Hepatocyte (in vitro differentiated cells): ENCODE measurements around the gene PTPRU. TPM values are rescaled to one million over a fixed set of nuclear protein-coding genes. Genes with fewer than 3 reads are reported as not detected.

Experiments
- DNase-seq: peaks from one replicate; pipeline ENCODE4 v3.0.0-alpha.2; 2016; ENCODE audit warnings: low spot score
- H2AFZ ChIP-seq: fragments of 200-600 bp; sonication (generic); 2 replicates; pipeline ENCODE4 v1.6.0; 2016; ENCODE audit warnings: antibody characterized with exemption, mild to moderate bottlenecking
- H3K27ac ChIP-seq: fragments of 200-600 bp; sonication (generic); 2 replicates; pipeline ENCODE4 v1.5.1; 2016; ENCODE audit warnings: mild to moderate bottlenecking
- H3K27me3 ChIP-seq: fragments of 200-600 bp; sonication (generic); 2 replicates; pipeline ENCODE4 v1.6.1; 2016
- H3K36me3 ChIP-seq: fragments of 200-600 bp; sonication (generic); replicated peaks from 2 replicates; pipeline ENCODE4 v1.5.1; 2016; ENCODE audit warnings: low read depth; ENCODE audit not compliant: insufficient read depth
- H3K4me1 ChIP-seq: fragments of 200-600 bp; sonication (generic); 2 replicates; pipeline ENCODE4 v1.5.1; 2016; ENCODE audit warnings: mild to moderate bottlenecking, moderate library complexity; ENCODE audit not compliant: insufficient read depth
- H3K4me2 ChIP-seq: fragments of 200-600 bp; sonication (generic); 2 replicates; pipeline ENCODE4 v1.6.0; 2016
- H3K4me3 ChIP-seq: fragments of 200-600 bp; sonication (generic); 2 replicates; pipeline ENCODE4 v1.5.1; 2016; ENCODE audit warnings: mild to moderate bottlenecking
- H3K79me2 ChIP-seq: fragments of 200-600 bp; sonication (generic); 2 replicates; pipeline ENCODE4 v1.6.0; 2017; ENCODE audit warnings: mild to moderate bottlenecking
- H3K9me2 ChIP-seq: fragments of 200-600 bp; sonication (generic); replicated peaks from 2 replicates; pipeline ENCODE4 v1.6.0; 2017; ENCODE audit warnings: mild to moderate bottlenecking; ENCODE audit not compliant: insufficient read depth
- H3K9me3 ChIP-seq: fragments of 200-600 bp; sonication (generic); 2 replicates; pipeline ENCODE4 v1.5.1; 2016; ENCODE audit warnings: low read depth, mild to moderate bottlenecking
- H4K20me1 ChIP-seq: fragments of 200-600 bp; sonication (generic); 2 replicates; pipeline ENCODE4 v1.6.0; 2016; ENCODE audit warnings: mild to moderate bottlenecking; ENCODE audit not compliant: insufficient read depth, poor library complexity, severe bottlenecking
- CTCF ChIP-seq: fragments of 200-600 bp; sonication (generic); IDR thresholded peaks from 2 replicates; pipeline ENCODE4 v1.5.1; 2016; ENCODE audit warnings: antibody characterized with exemption, mild to moderate bottlenecking; ENCODE audit not compliant: poor library complexity
- EZH2 ChIP-seq: fragments of 200-600 bp; sonication (generic); IDR thresholded peaks from 2 replicates; pipeline ENCODE4 v1.6.1; 2016; ENCODE audit warnings: antibody characterized with exemption, mild to moderate bottlenecking, borderline replicate concordance
- EZH2phosphoT487 ChIP-seq: fragments of 200-600 bp; sonication (generic); IDR thresholded peaks from one replicate; pipeline ENCODE4 v1.6.1; 2018; ENCODE audit warnings: antibody characterized with exemption, mild to moderate bottlenecking, low read depth, moderate library complexity; ENCODE audit not compliant: unreplicated experiment, severe bottlenecking
- WGBS: methylation state at CpG from one replicate; pipeline ENCODE4 v1.1.6; 2016; ENCODE audit warnings: low lambda C conversion rate; ENCODE audit errors: missing lambda C conversion rate; 5-methylcytosine and 5-hydroxymethylcytosine counted together
- polyA plus RNA-seq: library from polyadenylated mRNA; unstranded; fragments of >200 nt; fragmentation: Nextera tagmentation; extraction: Ambion mirVana; gene quantifications from 2 replicates; pipeline ENCODE4 v1.2.1, GENCODE V29; 2016
- total RNA-seq: library from RNA; depleted of rRNA; stranded (reverse); fragments of >200 nt; gene quantifications from 2 replicates; pipeline ENCODE4 v1.2.3, GENCODE V29; 2014

Gene PTPRU
- total and polyA plus RNA-seq, 2 experiments from 2014 or later: 34.3 to 38.7 TPM

DNA sequence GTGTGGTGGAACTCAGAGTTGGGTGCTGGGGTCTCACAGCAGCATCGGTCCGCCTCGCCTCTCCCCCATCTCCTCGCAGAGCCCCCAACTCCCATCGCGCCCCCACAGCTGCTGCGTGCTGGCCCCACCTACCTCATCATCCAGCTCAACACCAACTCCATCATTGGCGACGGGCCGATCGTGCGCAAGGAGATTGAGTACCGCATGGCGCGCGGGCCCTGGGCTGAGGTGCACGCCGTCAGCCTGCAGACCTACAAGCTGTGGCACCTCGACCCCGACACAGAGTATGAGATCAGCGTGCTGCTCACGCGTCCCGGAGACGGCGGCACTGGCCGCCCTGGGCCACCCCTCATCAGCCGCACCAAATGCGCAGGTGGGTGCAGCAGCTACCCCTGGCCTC lies 24.2 kb downstream of the PTPRU start:
- H3K36me3 ChIP-seq: no peaks in the 10 kb centered on the region
- 95% methylated on average over 28 of the region's 29 CpGs for WGBS
- no peaks in the 10 kb centered on the region for H3K27me3 ChIP-seq
- no peaks in the 10 kb centered on the region for H3K79me2 ChIP-seq
- peaks cover 19% of the 10 kb centered on the region for H3K4me1 ChIP-seq
- no peak overlapping the region for H3K4me3 ChIP-seq
- no peaks in the 10 kb centered on the region for H3K9me3 ChIP-seq
- no peak overlapping the region for H2AFZ ChIP-seq
- H3K27ac ChIP-seq: no peak overlapping the region
- TF ChIP-seq EZH2phosphoT487 (no peak), EZH2 (no peak), CTCF (no peak)
- no peaks in the 10 kb centered on the region for H4K20me1 ChIP-seq
- no peaks in the 10 kb centered on the region for H3K9me2 ChIP-seq
- DNase-seq: no peak
- peak overlapping the region; percentile 98 for H3K4me2 ChIP-seq

GRCh38 chr1:29264773-29265389 lies 28.6 kb downstream of the PTPRU start:
- Histone ChIP-seq H3K36me3 (no peaks in the 10 kb centered on the region), H2AFZ (no peak overlapping the region), H3K9me2 (no peaks in the 10 kb centered on the region), H3K79me2 (no peaks in the 10 kb centered on the region), H3K27me3 (no peaks in the 10 kb centered on the region), H3K4me3 (no peak overlapping the region), H3K4me2 (no peak overlapping the region), H3K4me1 (peaks cover under 1% of the 10 kb centered on the region), H3K9me3 (no peaks in the 10 kb centered on the region), H4K20me1 (no peaks in the 10 kb centered on the region), H3K27ac (no peak overlapping the region)
- no peak for DNase-seq
- TF ChIP-seq CTCF: no peak
- no peak for TF ChIP-seq EZH2
- no peak for TF ChIP-seq EZH2phosphoT487
- 90% methylated on average over 4 of the region's 4 CpGs for WGBS

- no peaks in the 10 kb centered on the region for H3K9me2 ChIP-seq
- TF ChIP-seq CTCF (no peak), EZH2phosphoT487 (no peak), EZH2 (no peak)
- no peak for DNase-seq
Measured at GRCh38 chr1:29266912-29267311, 30.6 kb downstream of the PTPRU start.

More at GRCh38 chr1:29266912-29267311, 30.6 kb downstream of the PTPRU start:
- Histone ChIP-seq H3K27ac (no peak overlapping the region), H3K36me3 (no peaks in the 10 kb centered on the region), H3K4me2 (no peak overlapping the region), H3K27me3 (no peaks in the 10 kb centered on the region), H3K4me3 (no peak overlapping the region), H3K9me3 (no peaks in the 10 kb centered on the region), H4K20me1 (no peaks in the 10 kb centered on the region), H3K79me2 (no peaks in the 10 kb centered on the region), H3K4me1 (peaks cover 16% of the 10 kb centered on the region), H2AFZ (no peak overlapping the region)
- 90% methylated on average over 3 of the region's 3 CpGs for WGBS
